ENCODE results near the gene KIF5A.

DNA sequence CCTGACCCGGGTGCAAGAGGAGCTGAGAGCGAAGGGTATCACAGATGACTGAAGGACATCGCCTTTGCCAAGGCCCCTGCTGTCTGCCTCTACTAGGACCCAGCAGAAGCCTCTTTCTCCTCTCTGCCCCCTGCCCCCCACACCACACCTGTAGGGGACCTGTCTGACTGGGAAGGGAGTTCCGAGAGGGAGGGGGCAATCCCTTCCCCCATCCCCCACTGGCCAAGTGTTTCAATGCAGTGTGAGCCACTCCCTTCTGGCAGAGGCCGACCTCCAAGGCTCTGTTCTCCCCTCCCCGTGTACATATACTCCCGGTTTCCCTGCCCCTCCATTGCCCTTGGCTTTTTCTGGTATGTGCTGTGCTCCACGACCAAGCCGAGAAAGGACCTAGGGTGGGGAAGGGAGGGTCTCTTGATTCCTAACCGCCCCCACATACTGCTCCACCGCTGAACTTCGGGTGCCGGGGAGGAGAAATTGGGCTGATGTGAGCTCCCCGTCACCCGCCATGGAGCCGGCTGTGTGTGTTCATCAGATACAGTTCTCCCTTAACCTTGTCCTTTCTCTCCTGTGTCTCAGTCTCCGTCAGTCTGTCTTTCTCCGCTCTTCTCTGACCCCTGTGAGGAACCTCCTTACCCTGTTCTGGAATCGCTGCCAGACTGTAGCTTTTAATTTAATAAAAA lies 59.4 kb downstream of the KIF5A start:
- TF ChIP-seq, protein P1, sequence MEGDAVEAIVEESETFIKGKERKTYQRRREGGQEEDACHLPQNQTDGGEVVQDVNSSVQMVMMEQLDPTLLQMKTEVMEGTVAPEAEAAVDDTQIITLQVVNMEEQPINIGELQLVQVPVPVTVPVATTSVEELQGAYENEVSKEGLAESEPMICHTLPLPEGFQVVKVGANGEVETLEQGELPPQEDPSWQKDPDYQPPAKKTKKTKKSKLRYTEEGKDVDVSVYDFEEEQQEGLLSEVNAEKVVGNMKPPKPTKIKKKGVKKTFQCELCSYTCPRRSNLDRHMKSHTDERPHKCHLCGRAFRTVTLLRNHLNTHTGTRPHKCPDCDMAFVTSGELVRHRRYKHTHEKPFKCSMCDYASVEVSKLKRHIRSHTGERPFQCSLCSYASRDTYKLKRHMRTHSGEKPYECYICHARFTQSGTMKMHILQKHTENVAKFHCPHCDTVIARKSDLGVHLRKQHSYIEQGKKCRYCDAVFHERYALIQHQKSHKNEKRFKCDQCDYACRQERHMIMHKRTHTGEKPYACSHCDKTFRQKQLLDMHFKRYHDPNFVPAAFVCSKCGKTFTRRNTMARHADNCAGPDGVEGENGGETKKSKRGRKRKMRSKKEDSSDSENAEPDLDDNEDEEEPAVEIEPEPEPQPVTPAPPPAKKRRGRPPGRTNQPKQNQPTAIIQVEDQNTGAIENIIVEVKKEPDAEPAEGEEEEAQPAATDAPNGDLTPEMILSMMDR (IDR thresholded peaks at IDR 0.05; ENCODE audit: extremely low read depth in 1 of 2, insufficient read depth in 1 of 2, low read depth in 1 of 2, low read length in 2 of 2): no peak
- TF ChIP-seq POLR2AphosphoS5 (IDR thresholded peaks at IDR 0.05; ENCODE audit: insufficient read depth, low read depth, low read length) (no peak), EZH2 (IDR thresholded peaks at IDR 0.05; ENCODE audit: borderline replicate concordance, low read depth, low read length, severe bottlenecking) (no peak), POLR2A (IDR thresholded peaks at IDR 0.05; ENCODE audit: low read depth, low read length) (no peak), MYC (IDR thresholded peaks at IDR 0.05; ENCODE audit: low read depth, low read length) (no peak), JUN (IDR thresholded peaks at IDR 0.05; ENCODE audit: borderline replicate concordance, insufficient read depth, insufficient read length, low read depth) (no peak), FOS (IDR thresholded peaks at IDR 0.05; ENCODE audit: borderline replicate concordance, insufficient read depth, low read length) (no peak), GATA2 (IDR thresholded peaks at IDR 0.05; ENCODE audit: insufficient read depth, insufficient read length, low read depth, low read length) (no peak)
- TF ChIP-seq, protein P2, sequence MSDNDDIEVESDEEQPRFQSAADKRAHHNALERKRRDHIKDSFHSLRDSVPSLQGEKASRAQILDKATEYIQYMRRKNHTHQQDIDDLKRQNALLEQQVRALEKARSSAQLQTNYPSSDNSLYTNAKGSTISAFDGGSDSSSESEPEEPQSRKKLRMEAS (IDR thresholded peaks at IDR 0.05; ENCODE audit: insufficient read depth, insufficient read length): no peak

Measured in endothelial cell of umbilical vein (primary cell).